GM19025 (cell line): ENCODE results near the gene AQP3.
"Not testable (repeated sequence)": the region's sequence is repeated elsewhere in the genome, so short reads cannot be mapped to it uniquely, and the experiment has no call there.

Experiments
- ATAC-seq: cut with Tn5 transposase; IDR thresholded peaks from one replicate; pipeline ENCODE4 v1.9.1; 2021; ENCODE audit warnings: mild to moderate bottlenecking, low read depth, moderate library complexity; ENCODE audit not compliant: unreplicated experiment

Gene AQP3

DNA sequence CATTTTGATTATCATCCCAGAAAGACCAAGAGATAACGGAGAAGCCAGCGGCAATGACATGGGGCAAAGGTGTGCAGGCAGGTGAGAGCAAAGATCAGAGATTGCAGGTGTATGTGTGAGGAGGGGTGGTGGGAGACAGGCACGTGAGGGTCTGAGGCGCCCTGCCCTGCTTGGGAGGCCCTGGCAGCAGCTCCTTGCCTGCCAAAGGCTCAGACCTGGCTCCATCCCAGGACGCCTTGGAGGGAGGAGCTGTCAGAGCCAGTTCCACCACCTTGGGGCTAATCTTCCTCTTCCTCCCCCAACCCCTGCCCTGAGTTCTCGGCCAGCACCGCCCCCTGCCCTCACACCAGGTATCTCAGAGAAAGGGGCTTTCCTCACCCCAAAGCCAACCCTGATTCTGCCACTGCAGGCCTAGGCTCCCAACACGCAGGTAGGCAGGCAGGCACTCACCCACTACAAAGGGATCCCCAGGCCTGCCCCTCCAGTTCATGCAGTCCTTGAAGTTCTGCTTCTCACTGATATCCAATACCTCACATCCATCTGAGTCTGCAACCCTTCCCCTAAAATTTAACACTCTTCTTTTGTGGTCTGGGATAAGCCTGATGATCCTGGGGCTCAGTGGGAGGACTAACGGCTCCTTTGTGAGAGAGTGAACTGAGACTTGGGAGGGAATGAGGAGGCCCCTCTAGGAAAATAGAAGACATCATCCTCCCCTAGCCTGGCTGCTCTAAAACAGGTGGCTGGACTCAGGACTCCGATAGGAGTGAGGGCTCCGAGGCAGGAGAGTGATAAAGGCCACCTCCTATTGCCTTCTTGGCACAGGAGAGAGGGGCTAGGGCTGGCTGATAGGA lies 1.8 kb downstream of the AQP3 start:
- ATAC-seq: no peak

DNA sequence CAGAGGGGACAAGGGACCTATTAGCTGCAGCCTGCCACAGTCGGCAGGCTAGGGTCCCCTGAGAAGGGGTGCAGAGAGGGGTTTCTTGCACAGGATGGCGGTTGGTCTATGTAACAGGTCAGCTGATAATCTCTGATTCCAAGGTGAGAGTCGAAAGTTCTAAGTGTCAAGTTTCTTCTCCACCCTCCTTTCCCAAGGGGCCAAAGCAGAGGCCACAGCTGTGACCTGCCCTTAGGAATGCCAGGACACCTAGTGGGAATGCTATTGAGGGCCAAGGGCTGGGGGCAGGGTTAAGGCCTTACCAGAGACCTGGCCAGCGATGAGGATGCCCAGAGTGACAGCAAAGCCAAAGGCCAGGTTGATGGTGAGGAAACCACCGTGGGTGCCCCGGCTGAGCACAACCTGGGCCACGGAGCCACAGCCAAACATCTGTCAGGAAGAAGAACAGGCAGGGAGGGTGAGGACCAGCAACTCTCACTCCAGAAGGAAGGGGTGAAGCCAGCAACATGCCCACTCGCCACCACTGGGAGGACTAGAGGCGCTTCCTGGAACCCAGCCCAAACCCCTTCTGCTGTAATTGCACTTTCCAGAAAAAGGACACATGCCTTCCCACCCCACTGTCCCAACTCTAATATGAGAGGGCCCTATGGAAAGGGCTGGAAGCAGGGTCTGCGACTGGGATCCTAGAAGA lies 3.8 kb downstream of the AQP3 start:
- no peak for ATAC-seq

DNA sequence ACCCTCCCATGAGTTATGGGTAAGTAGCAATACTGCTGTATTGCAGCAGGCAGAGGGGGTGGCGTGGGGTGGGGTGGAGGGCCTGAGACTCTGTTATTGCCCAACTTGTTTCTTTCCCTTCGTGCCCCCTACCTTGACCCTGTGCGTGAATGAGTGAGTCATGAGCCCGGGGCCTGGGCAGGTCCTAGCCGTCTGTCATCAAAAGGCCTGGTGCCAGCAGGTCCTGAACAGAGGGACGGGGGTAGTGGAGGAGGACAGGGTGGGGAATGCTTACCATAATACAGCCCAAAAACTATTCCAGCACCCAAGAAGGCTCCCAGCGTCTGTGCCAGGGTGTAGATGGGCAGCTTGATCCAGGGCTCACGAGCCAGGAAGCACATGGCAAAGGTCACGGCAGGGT lies 4.3 kb downstream of the AQP3 start:
- no peak for ATAC-seq

DNA sequence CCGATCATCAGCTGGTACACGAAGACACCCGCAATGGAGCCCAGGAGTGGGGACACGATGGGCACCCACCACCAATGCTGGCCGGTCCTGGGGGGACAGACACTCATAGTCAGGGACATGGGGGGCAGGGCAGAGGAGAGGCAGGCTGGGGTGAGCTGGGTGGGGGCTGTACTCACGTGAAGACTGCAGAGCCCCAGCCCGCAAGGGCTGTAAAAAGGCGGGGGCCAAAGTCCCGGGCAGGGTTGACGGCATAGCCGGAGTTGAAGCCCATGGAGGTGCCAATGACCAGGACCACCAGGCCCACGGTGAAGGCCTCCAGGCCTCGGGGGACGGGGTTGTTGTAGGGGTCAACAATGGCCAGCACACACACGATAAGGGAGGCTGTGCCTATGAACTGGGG lies 5.3 kb downstream of the AQP3 start:
- no peak for ATAC-seq

GRCh38 chr9:33440609-33441008 lies 6.8 kb downstream of the AQP3 start:
- ATAC-seq: no peak

GRCh38 chr9:33440204-33440603 lies 7.2 kb downstream of the AQP3 start:
- ATAC-seq: no peak

GRCh38 chr9:33439731-33440130 lies 7.7 kb downstream of the AQP3 start:
- no peak for ATAC-seq

GRCh38 chr9:33438926-33439680 lies 8.3 kb downstream of the AQP3 start:
- no peak for ATAC-seq

GRCh38 chr9:33437898-33438297 lies 9.5 kb downstream of the AQP3 start:
- ATAC-seq: no peak

DNA sequence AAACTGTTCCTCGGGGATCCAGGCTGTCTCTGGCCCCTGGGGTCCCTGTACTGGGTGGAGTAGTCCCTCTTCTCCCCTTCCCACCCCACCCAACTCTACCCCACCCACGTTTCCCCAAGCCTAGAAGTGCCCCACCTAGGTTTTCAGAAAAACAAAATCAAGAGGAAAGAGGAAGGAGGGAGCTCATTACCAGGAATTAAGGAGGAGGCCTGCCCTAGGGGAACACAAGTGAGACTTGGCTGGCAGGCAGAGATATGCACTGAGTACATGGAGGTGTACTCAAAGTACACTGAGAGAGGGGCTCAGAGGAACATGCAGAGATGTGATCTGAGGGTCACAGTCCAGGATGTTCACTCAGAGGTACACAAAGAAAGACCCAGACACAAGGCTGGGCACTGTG lies 10.2 kb downstream of the AQP3 start:
- no peak for ATAC-seq

DNA sequence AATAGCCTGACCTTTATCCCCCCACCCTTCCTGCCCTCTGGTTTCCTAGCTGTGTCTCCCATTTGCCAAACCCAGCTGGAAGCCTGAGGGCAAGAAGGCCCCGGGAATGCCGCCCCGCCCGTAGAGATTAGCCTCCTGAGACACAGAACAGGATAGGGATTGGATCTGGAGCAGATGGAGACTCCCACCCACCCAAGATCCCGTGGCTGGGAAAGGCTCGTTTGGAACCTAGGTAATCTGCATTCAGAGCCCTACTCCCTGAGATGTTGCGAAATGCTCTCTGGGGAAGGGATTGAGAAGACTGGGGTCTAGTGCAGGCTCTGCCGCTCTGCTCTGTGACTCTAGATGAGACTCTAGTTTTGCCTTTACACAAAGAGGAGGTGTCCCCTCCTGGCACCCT lies 10.9 kb downstream of the AQP3 start:
- no peak for ATAC-seq

- ATAC-seq: no peak
Measured at GRCh38 chr9:33435821-33436277, 11.5 kb downstream of the AQP3 start.

DNA sequence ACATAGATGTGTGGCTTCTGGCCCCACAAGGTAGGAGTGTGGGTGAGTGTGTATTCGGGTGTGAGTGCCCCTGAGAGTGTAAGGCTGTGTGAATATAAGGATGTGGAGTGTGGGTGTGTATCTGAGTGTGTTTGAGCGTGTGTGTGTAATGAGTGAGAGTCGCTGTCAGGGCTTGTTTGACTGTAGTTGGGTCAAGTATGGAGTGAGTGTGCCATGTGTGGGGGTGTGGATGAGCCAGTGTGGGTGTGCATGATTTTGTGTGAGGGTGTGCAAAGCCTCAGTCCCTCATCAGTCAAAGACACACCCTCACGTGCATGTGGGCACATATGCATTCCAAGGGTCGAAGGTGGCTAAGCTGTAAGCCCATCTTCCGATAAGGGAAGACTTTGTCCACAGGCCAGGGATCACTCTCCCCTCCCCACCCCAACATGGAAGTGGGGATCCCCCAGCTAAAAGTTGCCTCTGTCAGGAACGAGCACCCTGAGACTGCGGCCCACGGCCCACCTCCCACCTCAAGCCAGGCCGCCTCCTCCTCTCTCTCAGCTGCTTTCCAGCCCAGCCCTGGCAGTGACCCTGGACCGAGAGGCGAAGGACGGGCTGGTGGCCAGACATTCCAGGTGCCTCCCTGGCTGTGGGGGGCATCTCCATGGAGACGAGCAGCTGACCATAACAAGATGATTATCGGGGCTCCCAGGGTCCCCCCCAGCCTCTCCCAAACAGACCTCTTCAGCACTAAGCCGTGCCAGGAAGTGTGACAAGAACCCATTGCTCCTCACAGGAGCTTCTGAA lies 12.9 kb downstream of the AQP3 start:
- no peak for ATAC-seq

GRCh38 chr9:33433871-33434270 lies 13.5 kb downstream of the AQP3 start:
- ATAC-seq: no peak

DNA sequence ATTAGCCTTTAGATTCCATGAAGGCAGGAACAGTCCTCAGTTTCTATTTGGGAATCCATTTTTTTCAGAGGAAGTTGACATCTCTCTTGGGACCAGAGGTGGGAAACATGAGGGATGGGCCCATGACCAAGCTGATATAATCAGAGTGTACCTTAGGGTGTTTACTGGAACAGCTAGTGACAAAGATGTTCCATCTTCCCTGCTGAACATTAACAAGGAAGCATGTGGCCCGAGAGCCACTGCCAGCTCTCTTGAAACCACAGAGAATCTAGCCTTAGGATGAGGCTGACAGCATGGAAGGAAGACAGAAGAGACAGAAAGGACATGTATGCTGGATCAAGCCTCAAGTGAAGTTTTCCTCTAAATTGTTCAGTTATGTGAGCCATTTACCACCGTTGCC lies 16.0 kb downstream of the AQP3 start:
- ATAC-seq: no peak

- ATAC-seq: no peak
Measured at GRCh38 chr9:33430942-33431341, 16.5 kb downstream of the AQP3 start.

- ATAC-seq: no peak
Measured at GRCh38 chr9:33429256-33429985, 18.0 kb downstream of the AQP3 start.

- ATAC-seq: no peak
Measured at GRCh38 chr9:33426843-33427293, 20.5 kb downstream of the AQP3 start.

GRCh38 chr9:33425128-33425533 lies 22.3 kb downstream of the AQP3 start:
- ATAC-seq: no peak

GRCh38 chr9:33424492-33424891 lies 22.9 kb downstream of the AQP3 start:
- ATAC-seq: not testable (repeated sequence)
